HepG2 (cell line): ENCODE measurements around the gene SLC16A13. TPM values are rescaled to one million over a fixed set of nuclear protein-coding genes. Genes with fewer than 3 reads are reported as not detected.

ENCODE experiments used
- AKAP8 ChIP-seq: sonication (generic); formaldehyde crosslinking; IDR thresholded peaks from 2 replicates; pipeline ENCODE4 v1.5.1; 2020; ENCODE audit warnings: mild to moderate bottlenecking, missing genetic modification reagents
- ATF7-NPFF ChIP-seq: sonication (generic); formaldehyde crosslinking; IDR thresholded peaks from 2 replicates; pipeline ENCODE4 v1.8.1; 2023; ENCODE audit warnings: mild to moderate bottlenecking, low read depth, missing genetic modification reagents, moderate library complexity
- MXI1 ChIP-seq: IDR thresholded peaks from 3 replicates; pipeline ENCODE4 v1.6.1; 2012; ENCODE audit warnings: low read depth, low read length, inconsistent platforms, borderline replicate concordance
- RXRA ChIP-seq: sonication (generic); formaldehyde crosslinking; IDR thresholded peaks from 2 replicates; pipeline ENCODE4 v1.5.1; 2020; ENCODE audit warnings: missing genetic modification reagents
- ZBTB20 ChIP-seq: sonication (generic); formaldehyde crosslinking; IDR thresholded peaks from 2 replicates; pipeline ENCODE4 v1.8.1; 2023; ENCODE audit warnings: missing genetic modification reagents, low read depth, mild to moderate bottlenecking, borderline replicate concordance
- ZNF205 ChIP-seq: IDR thresholded peaks from 2 replicates; pipeline ENCODE4 v1.6.1; 2018; ENCODE audit warnings: missing biosample characterization, missing genetic modification reagents
- ZNF224 ChIP-seq: sonication (generic); formaldehyde crosslinking; IDR thresholded peaks from 2 replicates; pipeline ENCODE4 v1.5.0; 2020; ENCODE audit warnings: mild to moderate bottlenecking, missing genetic modification reagents
- ZNF225 ChIP-seq: sonication (generic); formaldehyde crosslinking; IDR thresholded peaks from 2 replicates; pipeline ENCODE4 v1.4.0; 2020; ENCODE audit warnings: mild to moderate bottlenecking, missing genetic modification reagents
- ZNF501 ChIP-seq: sonication (generic); formaldehyde crosslinking; IDR thresholded peaks from 2 replicates; pipeline ENCODE4 v1.5.1; 2020; ENCODE audit warnings: mild to moderate bottlenecking, moderate library complexity, missing genetic modification reagents
- ZNF850 ChIP-seq: sonication (generic); formaldehyde crosslinking; conservative IDR thresholded peaks from 2 replicates; pipeline ENCODE4 v1.9.0; 2021; ENCODE audit warnings: mild to moderate bottlenecking, missing genetic modification reagents
- polyA plus RNA-seq, 8 experiments: library from polyadenylated mRNA; depleted of rRNA in 3 of 8; stranded (reverse) in 7 of 8; unstranded in 1 of 8; fragments of >200 nt; fragmentation: Illumina TruSeq in 4 of 8; extraction: Trizol in 4 of 8; gene quantifications; 2 replicates each; pipeline versions ENCODE4 v1.2.1 to v1.2.3, GENCODE V29; 2011 to 2016; ENCODE audit warnings: low read depth in 4 of 8, missing spikeins in 1 of 8, mixed read lengths in 1 of 8; ENCODE audit not compliant: insufficient read depth in 1 of 8
- total RNA-seq, 5 experiments: library from RNA; depleted of rRNA; stranded (reverse); fragments of >200 nt; fragmentation: Illumina TruSeq; extraction: Trizol; gene quantifications; 2 replicates each; pipeline ENCODE4 v1.2.3, GENCODE V29; 2016; ENCODE audit warnings: low read depth in 1 of 5
- TF ChIP-seq, protein P1 (sequence below): sonication (generic); formaldehyde crosslinking; IDR thresholded peaks from 2 replicates; pipeline ENCODE4 v1.5.1; 2020; ENCODE audit warnings: missing genetic modification reagents, mild to moderate bottlenecking, borderline replicate concordance
- TF ChIP-seq, protein P2 (sequence below): IDR thresholded peaks from 2 replicates; pipeline ENCODE4 v1.6.1; 2018; ENCODE audit warnings: missing genetic modification reagents
- TF ChIP-seq, protein P3 (sequence below): sonication (generic); formaldehyde crosslinking; IDR thresholded peaks from 2 replicates; pipeline ENCODE4 v1.4.0; 2020; ENCODE audit warnings: missing genetic modification reagents
- TF ChIP-seq, protein P4 (sequence below), 2 experiments: fragments of 450-650 bp in 1 of 2; sonication (generic) in 1 of 2; formaldehyde crosslinking; IDR thresholded peaks; 2 replicates each; pipeline versions ENCODE4 v1.5.0 to v1.8.0; 2020 to 2022; ENCODE audit warnings: mild to moderate bottlenecking in 1 of 2, missing genetic modification reagents in 1 of 2
- TF ChIP-seq, protein P5 (sequence below): IDR thresholded peaks from 2 replicates; pipeline ENCODE4 v1.6.1; 2018; ENCODE audit warnings: missing genetic modification reagents, mild to moderate bottlenecking, missing compliant biosample characterization
- TF ChIP-seq, protein P6 (sequence below): sonication (generic); formaldehyde crosslinking; IDR thresholded peaks from 2 replicates; pipeline ENCODE4 v1.5.1; 2020; ENCODE audit warnings: mild to moderate bottlenecking, missing genetic modification reagents, moderate library complexity
- TF ChIP-seq, protein P7 (sequence below): sonication (generic); formaldehyde crosslinking; IDR thresholded peaks from 2 replicates; pipeline ENCODE4 v1.5.1; 2020; ENCODE audit warnings: mild to moderate bottlenecking, missing genetic modification reagents, moderate library complexity

The SLC16A13 gene
- total and polyA plus RNA-seq, 2 of the 13 experiments (the other 11 are each of a cell fraction or from before 2014, with no cell fraction given): 2.2 to 3.0 TPM

DNA sequence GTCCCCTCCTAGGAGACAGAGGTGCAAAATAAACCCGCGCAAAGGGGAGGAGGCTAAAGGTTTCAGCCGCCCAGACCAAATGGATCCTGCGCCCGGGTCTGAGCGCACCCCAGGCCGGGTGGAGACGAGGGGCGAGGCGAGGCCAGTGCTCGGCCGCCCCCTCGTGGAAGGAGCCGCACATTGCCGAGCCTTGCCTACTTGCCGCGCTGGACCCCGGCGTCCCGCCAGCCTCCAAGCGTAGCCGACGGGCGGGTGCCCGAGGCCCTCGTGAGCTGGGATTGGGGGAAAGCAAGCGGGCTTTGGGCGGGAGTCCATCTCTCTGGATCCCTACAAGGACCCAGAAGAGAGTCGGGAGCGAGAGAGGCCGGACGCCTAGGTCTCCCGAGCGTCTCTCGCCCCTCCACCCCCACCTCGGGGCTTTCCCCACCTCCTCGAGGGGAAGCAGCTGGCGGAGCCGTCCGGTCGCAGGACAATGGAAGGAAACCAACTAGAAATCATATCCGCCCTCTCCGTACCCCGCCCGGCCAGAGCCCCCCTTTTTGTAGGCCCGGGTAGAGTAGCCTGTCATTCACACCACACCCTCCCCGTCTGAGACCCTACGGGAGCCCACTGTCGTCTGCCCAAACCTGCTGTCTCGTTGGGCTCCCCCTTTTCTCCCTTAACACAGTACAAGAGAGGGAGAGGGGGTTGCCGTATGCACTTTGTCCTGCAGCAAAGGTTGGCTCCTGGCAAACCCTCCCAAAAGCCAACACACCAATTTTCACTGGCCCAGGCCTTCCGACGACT is 13.6 kb upstream of the SLC16A13 start (continued):
- TF ChIP-seq, protein P1, sequence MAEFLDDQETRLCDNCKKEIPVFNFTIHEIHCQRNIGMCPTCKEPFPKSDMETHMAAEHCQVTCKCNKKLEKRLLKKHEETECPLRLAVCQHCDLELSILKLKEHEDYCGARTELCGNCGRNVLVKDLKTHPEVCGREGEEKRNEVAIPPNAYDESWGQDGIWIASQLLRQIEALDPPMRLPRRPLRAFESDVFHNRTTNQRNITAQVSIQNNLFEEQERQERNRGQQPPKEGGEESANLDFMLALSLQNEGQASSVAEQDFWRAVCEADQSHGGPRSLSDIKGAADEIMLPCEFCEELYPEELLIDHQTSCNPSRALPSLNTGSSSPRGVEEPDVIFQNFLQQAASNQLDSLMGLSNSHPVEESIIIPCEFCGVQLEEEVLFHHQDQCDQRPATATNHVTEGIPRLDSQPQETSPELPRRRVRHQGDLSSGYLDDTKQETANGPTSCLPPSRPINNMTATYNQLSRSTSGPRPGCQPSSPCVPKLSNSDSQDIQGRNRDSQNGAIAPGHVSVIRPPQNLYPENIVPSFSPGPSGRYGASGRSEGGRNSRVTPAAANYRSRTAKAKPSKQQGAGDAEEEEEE (CRISPR knock-in tag): 0 out of 2 replicates have a peak, but pooled peaks have one; percentile 29
- TF ChIP-seq, protein P2, sequence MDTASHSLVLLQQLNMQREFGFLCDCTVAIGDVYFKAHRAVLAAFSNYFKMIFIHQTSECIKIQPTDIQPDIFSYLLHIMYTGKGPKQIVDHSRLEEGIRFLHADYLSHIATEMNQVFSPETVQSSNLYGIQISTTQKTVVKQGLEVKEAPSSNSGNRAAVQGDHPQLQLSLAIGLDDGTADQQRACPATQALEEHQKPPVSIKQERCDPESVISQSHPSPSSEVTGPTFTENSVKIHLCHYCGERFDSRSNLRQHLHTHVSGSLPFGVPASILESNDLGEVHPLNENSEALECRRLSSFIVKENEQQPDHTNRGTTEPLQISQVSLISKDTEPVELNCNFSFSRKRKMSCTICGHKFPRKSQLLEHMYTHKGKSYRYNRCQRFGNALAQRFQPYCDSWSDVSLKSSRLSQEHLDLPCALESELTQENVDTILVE: no peak; the same call in 1 of the 2 replicates
- TF ChIP-seq ZBTB20 (no peak), AKAP8 (CRISPR knock-in tag) (no peak), RXRA (CRISPR knock-in tag) (peak; percentile 57), ZNF501 (CRISPR knock-in tag) (peak; percentile 52; the same call in 1 of the 2 replicates), ZNF225 (CRISPR knock-in tag) (no peak), ZNF850 (CRISPR knock-in tag) (no peak), ZNF205 (peak; percentile 51; the same call in 1 of the 2 replicates), ZNF224 (CRISPR knock-in tag) (no peak), ATF7-NPFF (CRISPR knock-in tag) (peak; percentile 52; the same call in 1 of the 2 replicates), MXI1 (peak; percentile 56; the same call in 1 of the 3 replicates)
- TF ChIP-seq, protein P3, sequence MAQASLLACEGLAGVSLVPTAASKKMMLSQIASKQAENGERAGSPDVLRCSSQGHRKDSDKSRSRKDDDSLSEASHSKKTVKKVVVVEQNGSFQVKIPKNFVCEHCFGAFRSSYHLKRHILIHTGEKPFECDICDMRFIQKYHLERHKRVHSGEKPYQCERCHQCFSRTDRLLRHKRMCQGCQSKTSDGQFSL (CRISPR knock-in tag): peak; percentile 25; the same call in 1 of the 2 replicates
- TF ChIP-seq, protein P4, sequence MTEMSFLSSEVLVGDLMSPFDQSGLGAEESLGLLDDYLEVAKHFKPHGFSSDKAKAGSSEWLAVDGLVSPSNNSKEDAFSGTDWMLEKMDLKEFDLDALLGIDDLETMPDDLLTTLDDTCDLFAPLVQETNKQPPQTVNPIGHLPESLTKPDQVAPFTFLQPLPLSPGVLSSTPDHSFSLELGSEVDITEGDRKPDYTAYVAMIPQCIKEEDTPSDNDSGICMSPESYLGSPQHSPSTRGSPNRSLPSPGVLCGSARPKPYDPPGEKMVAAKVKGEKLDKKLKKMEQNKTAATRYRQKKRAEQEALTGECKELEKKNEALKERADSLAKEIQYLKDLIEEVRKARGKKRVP (CRISPR knock-in tag; IDR thresholded peaks at IDR 0.05): no peak
- TF ChIP-seq, protein P5, sequence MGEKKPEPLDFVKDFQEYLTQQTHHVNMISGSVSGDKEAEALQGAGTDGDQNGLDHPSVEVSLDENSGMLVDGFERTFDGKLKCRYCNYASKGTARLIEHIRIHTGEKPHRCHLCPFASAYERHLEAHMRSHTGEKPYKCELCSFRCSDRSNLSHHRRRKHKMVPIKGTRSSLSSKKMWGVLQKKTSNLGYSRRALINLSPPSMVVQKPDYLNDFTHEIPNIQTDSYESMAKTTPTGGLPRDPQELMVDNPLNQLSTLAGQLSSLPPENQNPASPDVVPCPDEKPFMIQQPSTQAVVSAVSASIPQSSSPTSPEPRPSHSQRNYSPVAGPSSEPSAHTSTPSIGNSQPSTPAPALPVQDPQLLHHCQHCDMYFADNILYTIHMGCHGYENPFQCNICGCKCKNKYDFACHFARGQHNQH (CRISPR knock-in tag): 0 out of 2 replicates have a peak, but pooled peaks have one; percentile 15
- TF ChIP-seq, protein P6, sequence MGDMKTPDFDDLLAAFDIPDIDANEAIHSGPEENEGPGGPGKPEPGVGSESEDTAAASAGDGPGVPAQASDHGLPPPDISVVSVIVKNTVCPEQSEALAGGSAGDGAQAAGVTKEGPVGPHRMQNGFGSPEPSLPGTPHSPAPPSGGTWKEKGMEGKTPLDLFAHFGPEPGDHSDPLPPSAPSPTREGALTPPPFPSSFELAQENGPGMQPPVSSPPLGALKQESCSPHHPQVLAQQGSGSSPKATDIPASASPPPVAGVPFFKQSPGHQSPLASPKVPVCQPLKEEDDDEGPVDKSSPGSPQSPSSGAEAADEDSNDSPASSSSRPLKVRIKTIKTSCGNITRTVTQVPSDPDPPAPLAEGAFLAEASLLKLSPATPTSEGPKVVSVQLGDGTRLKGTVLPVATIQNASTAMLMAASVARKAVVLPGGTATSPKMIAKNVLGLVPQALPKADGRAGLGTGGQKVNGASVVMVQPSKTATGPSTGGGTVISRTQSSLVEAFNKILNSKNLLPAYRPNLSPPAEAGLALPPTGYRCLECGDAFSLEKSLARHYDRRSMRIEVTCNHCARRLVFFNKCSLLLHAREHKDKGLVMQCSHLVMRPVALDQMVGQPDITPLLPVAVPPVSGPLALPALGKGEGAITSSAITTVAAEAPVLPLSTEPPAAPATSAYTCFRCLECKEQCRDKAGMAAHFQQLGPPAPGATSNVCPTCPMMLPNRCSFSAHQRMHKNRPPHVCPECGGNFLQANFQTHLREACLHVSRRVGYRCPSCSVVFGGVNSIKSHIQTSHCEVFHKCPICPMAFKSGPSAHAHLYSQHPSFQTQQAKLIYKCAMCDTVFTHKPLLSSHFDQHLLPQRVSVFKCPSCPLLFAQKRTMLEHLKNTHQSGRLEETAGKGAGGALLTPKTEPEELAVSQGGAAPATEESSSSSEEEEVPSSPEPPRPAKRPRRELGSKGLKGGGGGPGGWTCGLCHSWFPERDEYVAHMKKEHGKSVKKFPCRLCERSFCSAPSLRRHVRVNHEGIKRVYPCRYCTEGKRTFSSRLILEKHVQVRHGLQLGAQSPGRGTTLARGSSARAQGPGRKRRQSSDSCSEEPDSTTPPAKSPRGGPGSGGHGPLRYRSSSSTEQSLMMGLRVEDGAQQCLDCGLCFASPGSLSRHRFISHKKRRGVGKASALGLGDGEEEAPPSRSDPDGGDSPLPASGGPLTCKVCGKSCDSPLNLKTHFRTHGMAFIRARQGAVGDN (CRISPR knock-in tag): peak; percentile 87
- TF ChIP-seq, protein P7, sequence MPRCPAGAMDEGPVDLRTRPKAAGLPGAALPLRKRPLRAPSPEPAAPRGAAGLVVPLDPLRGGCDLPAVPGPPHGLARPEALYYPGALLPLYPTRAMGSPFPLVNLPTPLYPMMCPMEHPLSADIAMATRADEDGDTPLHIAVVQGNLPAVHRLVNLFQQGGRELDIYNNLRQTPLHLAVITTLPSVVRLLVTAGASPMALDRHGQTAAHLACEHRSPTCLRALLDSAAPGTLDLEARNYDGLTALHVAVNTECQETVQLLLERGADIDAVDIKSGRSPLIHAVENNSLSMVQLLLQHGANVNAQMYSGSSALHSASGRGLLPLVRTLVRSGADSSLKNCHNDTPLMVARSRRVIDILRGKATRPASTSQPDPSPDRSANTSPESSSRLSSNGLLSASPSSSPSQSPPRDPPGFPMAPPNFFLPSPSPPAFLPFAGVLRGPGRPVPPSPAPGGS: no peak
